Thyroid gland (tissue), 4 donors: ENCODE data around the gene SPARCL1. TPM values are rescaled to one million over a fixed set of nuclear protein-coding genes. Genes with fewer than 3 reads are reported as not detected.

Experiments used
- DNase-seq, 2 donors: peaks; one replicate each; pipeline ENCODE4 v3.0.0-alpha.2; 2019
- H3K27ac ChIP-seq, 3 donors: fragments of 200-600 bp; sonication (generic); 1 replicate in 2 of 3; 2 replicates in 1 of 3; pipeline ENCODE4 v1.5.1; 2016 to 2019; ENCODE audit warnings: mild to moderate bottlenecking in 1 of 3, moderate library complexity in 1 of 3
- H3K27me3 ChIP-seq: fragments of 200-600 bp; sonication (generic); one replicate; pipeline ENCODE4 v1.5.1; 2019
- H3K36me3 ChIP-seq, 2 donors: fragments of 200-600 bp; sonication (generic); one replicate each; pipeline ENCODE4 v1.5.1; 2016 to 2019
- H3K4me1 ChIP-seq, 2 donors: fragments of 200-600 bp; sonication (generic); one replicate each; pipeline ENCODE4 v1.5.1; 2017 to 2019
- H3K4me3 ChIP-seq, 3 donors: fragments of 200-600 bp; sonication (generic); replicated peaks in 1 of 3; 1 replicate in 2 of 3; 2 replicates in 1 of 3; pipeline ENCODE4 v1.5.1; 2016; ENCODE audit warnings: mild to moderate bottlenecking in 1 of 3
- H3K9me3 ChIP-seq: fragments of 200-600 bp; sonication (generic); one replicate; pipeline ENCODE4 v1.5.1; 2017
- CTCF ChIP-seq, 6 experiments: fragments of 200-600 bp in 3 of 6; fragments of 450-650 bp in 3 of 6; sonication (generic) in 3 of 6; IDR thresholded peaks; one replicate each; pipeline ENCODE4 v1.5.1; 2016 to 2019; ENCODE audit warnings: antibody characterized with exemption in 6 of 6, mild to moderate bottlenecking in 2 of 6, inconsistent platforms in 1 of 6, moderate library complexity in 1 of 6
- POLR2A ChIP-seq, 2 donors: fragments of 450-650 bp; IDR thresholded peaks; one replicate each; pipeline ENCODE4 v1.6.1; 2017; ENCODE audit warnings: antibody characterized with exemption in 2 of 2, mild to moderate bottlenecking in 2 of 2, moderate library complexity in 1 of 2
- WGBS, 2 donors: methylation state at CpG; one replicate each; pipeline ENCODE4 v1.1.5; 2017; 5-methylcytosine and 5-hydroxymethylcytosine counted together
- intact Hi-C: fragments of 100-400 bp; cut with DNase I; formaldehyde crosslinking; loops from one replicate; pipeline ENCODE4 v1.15.1; 2023
- total RNA-seq, 4 donors: library from RNA; depleted of rRNA; stranded (reverse); fragments of >200 nt; gene quantifications; one replicate each; pipeline ENCODE4 v1.2.3, GENCODE V29; 2016

SPARCL1 gene
- total RNA-seq, 4 donors from 2014 or later, result 234 to 569 (median 391) TPM

- H3K36me3 ChIP-seq, result peaks cover 10 to 13% of the 10 kb centered on the region in 2 donors
- intact Hi-C loops, result no loop called here
- no peaks in the 10 kb centered on the region for H3K9me3 ChIP-seq
- no peak for DNase-seq
- no peak overlapping the region for H3K4me3 ChIP-seq
- TF ChIP-seq POLR2A (IDR thresholded peaks at IDR 0.05) (no peak), CTCF (IDR thresholded peaks at IDR 0.05) (no peak)
- no peaks in the 10 kb centered on the region for H3K4me1 ChIP-seq
- WGBS, 2 donors, result 96 to 100% methylated on average over 1 of the region's 1 CpG
- no peak overlapping the region for H3K27ac ChIP-seq
- no peaks in the 10 kb centered on the region for H3K27me3 ChIP-seq
Observed at GRCh38 chr4:87444741-87445140, 84.4 kb downstream of the SPARCL1 start.

GRCh38 chr4:87442889-87443288 is 86.3 kb downstream of the SPARCL1 start:
- Histone ChIP-seq H3K4me3 (no peak overlapping the region), H3K4me1 (no peaks in the 10 kb centered on the region), H3K9me3 (no peaks in the 10 kb centered on the region), H3K27ac (no peak overlapping the region), H3K27me3 (no peaks in the 10 kb centered on the region), H3K36me3 (peaks cover 13 to 14% of the 10 kb centered on the region in 2 donors)
- no peak for DNase-seq
- WGBS, 2 donors, result 92 to 94% methylated on average over 3 of the region's 3 CpGs
- intact Hi-C loops, result no loop called here
- no peak for TF ChIP-seq POLR2A (IDR thresholded peaks at IDR 0.05)
- no peak for TF ChIP-seq CTCF (IDR thresholded peaks at IDR 0.05)

GRCh38 chr4:87433342-87433741 is 95.8 kb downstream of the SPARCL1 start:
- intact Hi-C loops, result no loop called here
- no peaks in the 10 kb centered on the region for H3K9me3 ChIP-seq
- 85 to 91% methylated on average over 2 of the region's 2 CpGs for WGBS, 2 donors
- H3K27me3 ChIP-seq, result no peaks in the 10 kb centered on the region
- no peak for DNase-seq
- H3K4me1 ChIP-seq, result no peaks in the 10 kb centered on the region
- peaks cover 2 to 7% of the 10 kb centered on the region in 2 donors for H3K36me3 ChIP-seq
- no peak overlapping the region for H3K4me3 ChIP-seq
- H3K27ac ChIP-seq, result no peak overlapping the region
- TF ChIP-seq CTCF (IDR thresholded peaks at IDR 0.05) (no peak), POLR2A (IDR thresholded peaks at IDR 0.05) (no peak)

- no peaks in the 10 kb centered on the region for H3K27me3 ChIP-seq
- no peak overlapping the region for H3K27ac ChIP-seq
- DNase-seq, result no peak
- no peak overlapping the region for H3K4me3 ChIP-seq
- no peaks in the 10 kb centered on the region for H3K36me3 ChIP-seq
- 96% methylated on average over 2 of the region's 2 CpGs for WGBS, 2 donors
- intact Hi-C loops, result no loop called here
- TF ChIP-seq POLR2A (IDR thresholded peaks at IDR 0.05) (no peak), CTCF (IDR thresholded peaks at IDR 0.05) (no peak)
- H3K4me1 ChIP-seq, result peaks cover under 1% of the 10 kb centered on the region in 2 donors
- H3K9me3 ChIP-seq, result no peaks in the 10 kb centered on the region
Observed at GRCh38 chr4:87430038-87430437, 99.1 kb downstream of the SPARCL1 start.

- H3K27me3 ChIP-seq, result no peaks in the 10 kb centered on the region
- H3K36me3 ChIP-seq, result no peaks in the 10 kb centered on the region
- no peak for DNase-seq
- H3K27ac ChIP-seq, result no peak overlapping the region
- intact Hi-C loops, result no loop called here
- H3K9me3 ChIP-seq, result no peaks in the 10 kb centered on the region
- 90 to 97% methylated on average over 6 of the region's 6 CpGs for WGBS, 2 donors
- TF ChIP-seq CTCF (IDR thresholded peaks at IDR 0.05) (no peak), POLR2A (IDR thresholded peaks at IDR 0.05) (no peak)
- H3K4me1 ChIP-seq, result peaks cover 11% of the 10 kb centered on the region in 2 donors
- no peak overlapping the region for H3K4me3 ChIP-seq
Observed at GRCh38 chr4:87428979-87429378, 100.2 kb downstream of the SPARCL1 start.
